OCI-LY1 (cell line): ENCODE data around the gene IGF1.

Experiments
- H2AFZ ChIP-seq: fragments of 200-600 bp; sonication (generic), shearing (Covaris generic); 2 replicates; pipeline ENCODE4 v1.6.0; 2014; ENCODE audit warnings: antibody characterized with exemption, mild to moderate bottlenecking, low read length
- H3F3A ChIP-seq: fragments of 200-600 bp; sonication (generic), shearing (Covaris generic); 2 replicates; pipeline ENCODE4 v1.6.0; 2014; ENCODE audit warnings: mild to moderate bottlenecking, antibody characterized with exemption, low read length, moderate library complexity; ENCODE audit not compliant: insufficient read depth
- H3K27ac ChIP-seq: fragments of 200-600 bp; sonication (generic); 2 replicates; pipeline ENCODE4 v1.5.1; 2014; ENCODE audit warnings: low read length, mixed run types, mild to moderate bottlenecking, low read depth; ENCODE audit not compliant: poor library complexity, severe bottlenecking
- H3K27me3 ChIP-seq: fragments of 200-600 bp; sonication (generic); 2 replicates; pipeline ENCODE4 v1.6.0; 2014; ENCODE audit warnings: antibody characterized with exemption, mild to moderate bottlenecking, low read length, moderate library complexity; ENCODE audit not compliant: insufficient read depth
- H3K36me3 ChIP-seq: fragments of 200-600 bp; sonication (generic); 2 replicates; pipeline ENCODE4 v1.6.1; 2014; ENCODE audit warnings: mild to moderate bottlenecking, antibody characterized with exemption, low read length, moderate library complexity, mixed read lengths; ENCODE audit not compliant: insufficient read depth
- H3K4me1 ChIP-seq: fragments of 200-600 bp; sonication (generic); 2 replicates; pipeline ENCODE4 v1.5.1; 2014; ENCODE audit warnings: mild to moderate bottlenecking, low read length, moderate library complexity; ENCODE audit not compliant: insufficient read depth, severe bottlenecking
- H3K4me2 ChIP-seq: fragments of 200-600 bp; sonication (generic), shearing (Covaris generic); 2 replicates; pipeline ENCODE4 v1.6.1; 2014; ENCODE audit warnings: low read length
- H3K4me3 ChIP-seq: fragments of 200-600 bp; sonication (generic); 2 replicates; pipeline ENCODE4 v1.5.1; 2014; ENCODE audit warnings: low read length, low read depth, mild to moderate bottlenecking, mixed read lengths; ENCODE audit not compliant: poor library complexity, severe bottlenecking
- H3K79me2 ChIP-seq: fragments of 200-600 bp; shearing (Covaris generic); 2 replicates; pipeline ENCODE4 v1.6.1; 2016; ENCODE audit warnings: mixed run types, low read length, mixed read lengths; ENCODE audit not compliant: insufficient read depth
- H3K9ac ChIP-seq: fragments of 200-600 bp; sonication (generic), shearing (Covaris generic); 2 replicates; pipeline ENCODE4 v1.6.1; 2014; ENCODE audit warnings: mild to moderate bottlenecking, low read length, mixed read lengths
- H3K9me2 ChIP-seq: fragments of 200-600 bp; sonication (generic), shearing (Covaris generic); 2 replicates; pipeline ENCODE4 v1.6.1; 2014; ENCODE audit warnings: low read depth, mild to moderate bottlenecking, low read length, mixed read lengths
- H3K9me3 ChIP-seq: fragments of 200-600 bp; shearing (Covaris generic); 2 replicates; pipeline ENCODE4 v1.6.1; 2014; ENCODE audit warnings: low read length, mixed read lengths
- H4K20me1 ChIP-seq: fragments of 200-600 bp; sonication (generic), shearing (Covaris generic); 2 replicates; pipeline ENCODE4 v1.6.0; 2016; ENCODE audit warnings: mild to moderate bottlenecking, low read length; ENCODE audit not compliant: insufficient read depth
- CTCF ChIP-seq: fragments of 200-600 bp; sonication (generic), shearing (Covaris generic); IDR thresholded peaks from 2 replicates; pipeline ENCODE4 v1.5.1; 2017; ENCODE audit warnings: mild to moderate bottlenecking, antibody characterized with exemption, low read length, moderate library complexity, mixed read lengths
- EZH2 ChIP-seq: fragments of 200-600 bp; sonication (generic), shearing (Covaris generic); IDR thresholded peaks from 2 replicates; pipeline ENCODE4 v1.8.0; 2017; ENCODE audit warnings: borderline replicate concordance, mixed run types, mild to moderate bottlenecking, antibody characterized with exemption, low read length, moderate library complexity, mixed read lengths

Gene IGF1

GRCh38 chr12:102459314-102459713, 21.0 kb downstream of the IGF1 start:
- no peak overlapping the region for H3K27ac ChIP-seq

GRCh38 chr12:102454808-102455760, 25.3 kb downstream of the IGF1 start:
- H3K4me1 ChIP-seq, result no peaks in the 10 kb centered on the region
- no peaks in the 10 kb centered on the region for H3K79me2 ChIP-seq
- H3K9ac ChIP-seq, result no peak overlapping the region
- H4K20me1 ChIP-seq, result no peaks in the 10 kb centered on the region
- no peak overlapping the region for H3K4me2 ChIP-seq
- no peaks in the 10 kb centered on the region for H3F3A ChIP-seq
- H3K9me3 ChIP-seq, result no peaks in the 10 kb centered on the region
- H3K9me2 ChIP-seq, result no peaks in the 10 kb centered on the region
- H3K4me3 ChIP-seq, result no peak overlapping the region
- H2AFZ ChIP-seq, result no peak overlapping the region
- no peaks in the 10 kb centered on the region for H3K27me3 ChIP-seq
- no peak overlapping the region for H3K27ac ChIP-seq
- TF ChIP-seq CTCF, result no peak
- TF ChIP-seq EZH2, result no peak
- no peaks in the 10 kb centered on the region for H3K36me3 ChIP-seq

More at GRCh38 chr12:102459314-102459713, 21.0 kb downstream of the IGF1 start:
- Histone ChIP-seq H3K4me1 (no peaks in the 10 kb centered on the region), H3K79me2 (no peaks in the 10 kb centered on the region), H3F3A (no peaks in the 10 kb centered on the region), H3K9me2 (no peaks in the 10 kb centered on the region), H3K9me3 (no peaks in the 10 kb centered on the region), H3K4me2 (no peak overlapping the region), H3K36me3 (no peaks in the 10 kb centered on the region), H3K27me3 (no peaks in the 10 kb centered on the region), H2AFZ (no peak overlapping the region), H4K20me1 (no peaks in the 10 kb centered on the region), H3K4me3 (no peak overlapping the region), H3K9ac (no peak overlapping the region)
- TF ChIP-seq EZH2 (no peak), CTCF (no peak)

DNA sequence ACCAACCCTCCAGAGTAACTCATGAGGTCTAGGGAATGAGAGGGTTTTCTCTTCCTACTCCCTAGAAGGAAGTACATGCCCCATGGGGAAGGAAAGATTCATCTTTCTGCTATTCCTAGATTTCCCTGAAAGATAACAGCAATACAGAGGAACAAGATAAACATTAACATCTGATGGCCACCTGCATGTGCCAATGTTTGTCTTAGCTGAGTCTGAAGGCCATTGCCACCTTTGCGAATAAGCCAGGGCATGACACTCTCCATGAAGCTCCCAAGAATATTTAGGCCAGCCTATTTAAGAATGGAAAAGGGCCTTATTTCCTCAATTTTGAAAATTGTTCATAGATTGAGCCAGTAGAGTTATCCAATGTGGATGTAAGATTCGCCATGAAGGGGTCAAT, 26.0 kb downstream of the IGF1 start:
- Histone ChIP-seq H3K27ac (no peak overlapping the region), H3K4me1 (no peaks in the 10 kb centered on the region), H3K9ac (no peak overlapping the region), H3K79me2 (no peaks in the 10 kb centered on the region), H3F3A (no peaks in the 10 kb centered on the region), H3K9me2 (no peaks in the 10 kb centered on the region), H3K4me3 (no peak overlapping the region), H3K27me3 (no peaks in the 10 kb centered on the region), H4K20me1 (no peaks in the 10 kb centered on the region), H3K4me2 (no peak overlapping the region), H2AFZ (no peak overlapping the region), H3K9me3 (no peaks in the 10 kb centered on the region), H3K36me3 (no peaks in the 10 kb centered on the region)
- TF ChIP-seq EZH2 (no peak), CTCF (no peak)
